NT2/D1 (cell line): Measurements from ENCODE around the gene EXT2.

Source experiments
- SUZ12 ChIP-seq: IDR thresholded peaks from 2 replicates; pipeline ENCODE4 v1.6.1; 2011; ENCODE audit not compliant: insufficient read length, insufficient read depth; ENCODE audit errors: extremely low read depth
- YY1 ChIP-seq: IDR thresholded peaks from 2 replicates; pipeline ENCODE4 v1.6.1; 2011; ENCODE audit not compliant: insufficient read length, insufficient read depth

- TF ChIP-seq YY1 (no peak), SUZ12 (no peak)
Measured at GRCh38 chr11:44172966-44173365, 77.5 kb downstream of the EXT2 start.
